Activated naive CD8-positive, alpha-beta T cell (primary cell): ENCODE results near the gene SLC9A1.
A peak's percentile ranks its signal among the peaks of the same experiment; 100 is the strongest.

Source experiments
- H3K27ac Mint-ChIP-seq: one replicate; pipeline ENCODE4 v1.8.0; 2021; ENCODE audit warnings: mixed read lengths
- H3K27me3 Mint-ChIP-seq: one replicate; pipeline ENCODE4 v1.8.0; 2021; ENCODE audit warnings: mixed read lengths
- H3K36me3 Mint-ChIP-seq: one replicate; pipeline ENCODE4 v1.8.0; 2021; ENCODE audit warnings: mixed read lengths
- H3K4me1 Mint-ChIP-seq: one replicate; pipeline ENCODE4 v1.8.0; 2021; ENCODE audit warnings: low read depth, mixed read lengths
- H3K4me3 Mint-ChIP-seq: one replicate; pipeline ENCODE4 v1.8.0; 2021; ENCODE audit warnings: mild to moderate bottlenecking, mixed read lengths
- H3K9me3 Mint-ChIP-seq: one replicate; pipeline ENCODE4 v1.8.0; 2021; ENCODE audit warnings: low read depth, mixed read lengths

SLC9A1 gene

GRCh38 chr1:27109103-27109822 is 45.7 kb downstream of the SLC9A1 start:
- Mint-ChIP-seq H3K27ac (no peak overlapping the region), H3K9me3 (no peaks in the 10 kb centered on the region), H3K36me3 (peaks cover 4% of the 10 kb centered on the region), H3K27me3 (no peaks in the 10 kb centered on the region), H3K4me3 (no peak overlapping the region), H3K4me1 (peaks cover 41% of the 10 kb centered on the region)

DNA sequence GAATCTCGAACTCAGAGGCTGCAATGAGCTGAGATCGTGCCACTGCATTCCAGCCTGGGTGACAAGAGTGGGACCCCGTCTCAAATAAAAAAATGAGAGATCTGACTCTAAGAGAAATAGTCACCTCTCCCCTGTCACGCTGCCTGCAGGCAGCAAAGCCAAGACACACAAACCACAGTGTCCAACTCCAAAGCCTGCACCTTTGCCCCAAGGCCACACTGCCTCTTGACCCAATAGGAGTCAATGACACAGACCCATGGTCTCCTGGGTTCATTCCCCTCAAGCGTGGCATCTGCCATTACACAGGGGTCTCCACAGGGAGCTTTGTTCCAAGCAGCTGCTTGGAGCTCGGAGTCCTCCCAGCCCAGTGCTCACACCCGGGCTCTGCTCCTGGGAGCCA is 46.3 kb downstream of the SLC9A1 start:
- Mint-ChIP-seq H3K9me3 (no peaks in the 10 kb centered on the region), H3K4me3 (no peak overlapping the region), H3K27ac (no peak overlapping the region), H3K4me1 (peaks cover 34% of the 10 kb centered on the region), H3K27me3 (no peaks in the 10 kb centered on the region), H3K36me3 (peaks cover 4% of the 10 kb centered on the region)

- Mint-ChIP-seq H3K9me3 (no peaks in the 10 kb centered on the region), H3K27ac (peak overlapping the region; percentile 46), H3K27me3 (no peaks in the 10 kb centered on the region), H3K36me3 (no peaks in the 10 kb centered on the region), H3K4me1 (peaks cover 20% of the 10 kb centered on the region), H3K4me3 (no peak overlapping the region)
These were observed 48.2 kb downstream of the SLC9A1 start for GRCh38 chr1:27106561-27107323.

- Mint-ChIP-seq H3K4me1 (peaks cover 15% of the 10 kb centered on the region), H3K27me3 (no peaks in the 10 kb centered on the region), H3K9me3 (no peaks in the 10 kb centered on the region), H3K27ac (no peak overlapping the region), H3K4me3 (no peak overlapping the region), H3K36me3 (no peaks in the 10 kb centered on the region)
These were observed 49.9 kb downstream of the SLC9A1 start for GRCh38 chr1:27105018-27105417.

DNA sequence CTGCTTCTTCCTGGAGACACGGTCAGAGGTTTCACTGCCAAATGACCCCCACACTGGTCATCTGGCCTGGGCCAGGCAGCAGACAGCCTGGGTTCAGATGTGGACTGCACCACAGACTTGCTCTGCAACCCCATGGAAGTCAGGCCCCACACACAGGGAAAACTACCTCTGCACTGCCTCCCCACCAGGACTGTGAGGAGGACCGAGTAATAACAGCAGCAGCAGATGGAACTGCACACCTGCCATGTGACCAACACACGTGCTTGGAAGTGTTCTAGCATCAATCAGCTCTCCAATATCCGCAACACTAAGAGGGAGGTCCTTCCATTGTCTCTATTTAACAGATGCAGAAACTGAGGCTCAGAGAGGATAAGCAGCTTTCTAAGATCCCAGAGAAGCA is 51.4 kb downstream of the SLC9A1 start:
- Mint-ChIP-seq H3K27ac (no peak overlapping the region), H3K27me3 (no peaks in the 10 kb centered on the region), H3K4me3 (no peak overlapping the region), H3K36me3 (no peaks in the 10 kb centered on the region), H3K4me1 (peaks cover 17% of the 10 kb centered on the region), H3K9me3 (no peaks in the 10 kb centered on the region)

- Mint-ChIP-seq H3K27ac (no peak overlapping the region), H3K4me1 (peaks cover 17% of the 10 kb centered on the region), H3K9me3 (no peaks in the 10 kb centered on the region), H3K27me3 (no peaks in the 10 kb centered on the region), H3K36me3 (no peaks in the 10 kb centered on the region), H3K4me3 (no peak overlapping the region)
These were observed 52.0 kb downstream of the SLC9A1 start for GRCh38 chr1:27102707-27103468.

- H3K27ac Mint-ChIP-seq = no peak overlapping the region
- peaks cover 16% of the 10 kb centered on the region for H3K4me1 Mint-ChIP-seq
These were observed 52.7 kb downstream of the SLC9A1 start for GRCh38 chr1:27102134-27102706.

GRCh38 chr1:27101696-27102095 is 53.2 kb downstream of the SLC9A1 start:
- Mint-ChIP-seq H3K27me3 (no peaks in the 10 kb centered on the region), H3K4me3 (no peak overlapping the region), H3K9me3 (no peaks in the 10 kb centered on the region), H3K4me1 (peaks cover 13% of the 10 kb centered on the region), H3K36me3 (no peaks in the 10 kb centered on the region), H3K27ac (no peak overlapping the region)

More at GRCh38 chr1:27102134-27102706, 52.7 kb downstream of the SLC9A1 start:
- Mint-ChIP-seq H3K4me3 (no peak overlapping the region), H3K9me3 (no peaks in the 10 kb centered on the region), H3K36me3 (no peaks in the 10 kb centered on the region), H3K27me3 (no peaks in the 10 kb centered on the region)

- Mint-ChIP-seq H3K27ac (no peak overlapping the region), H3K4me1 (peaks cover 13% of the 10 kb centered on the region), H3K36me3 (no peaks in the 10 kb centered on the region), H3K4me3 (no peak overlapping the region), H3K27me3 (no peaks in the 10 kb centered on the region), H3K9me3 (no peaks in the 10 kb centered on the region)
These were observed 53.9 kb downstream of the SLC9A1 start for GRCh38 chr1:27101054-27101491.

- Mint-ChIP-seq H3K36me3 (no peaks in the 10 kb centered on the region), H3K4me3 (no peak overlapping the region), H3K9me3 (no peaks in the 10 kb centered on the region), H3K27me3 (no peaks in the 10 kb centered on the region), H3K4me1 (peaks cover 10% of the 10 kb centered on the region), H3K27ac (no peak overlapping the region)
These were observed 54.4 kb downstream of the SLC9A1 start for GRCh38 chr1:27100335-27101053.

GRCh38 chr1:27099587-27100334 is 55.2 kb downstream of the SLC9A1 start:
- Mint-ChIP-seq H3K27ac (no peak overlapping the region), H3K9me3 (no peaks in the 10 kb centered on the region), H3K4me1 (peaks cover 9% of the 10 kb centered on the region), H3K27me3 (no peaks in the 10 kb centered on the region), H3K36me3 (no peaks in the 10 kb centered on the region), H3K4me3 (no peak overlapping the region)

GRCh38 chr1:27099135-27099586 is 55.8 kb downstream of the SLC9A1 start:
- Mint-ChIP-seq H3K27ac (no peak overlapping the region), H3K9me3 (no peaks in the 10 kb centered on the region), H3K27me3 (no peaks in the 10 kb centered on the region), H3K4me3 (no peak overlapping the region), H3K4me1 (peaks cover 9% of the 10 kb centered on the region), H3K36me3 (no peaks in the 10 kb centered on the region)

DNA sequence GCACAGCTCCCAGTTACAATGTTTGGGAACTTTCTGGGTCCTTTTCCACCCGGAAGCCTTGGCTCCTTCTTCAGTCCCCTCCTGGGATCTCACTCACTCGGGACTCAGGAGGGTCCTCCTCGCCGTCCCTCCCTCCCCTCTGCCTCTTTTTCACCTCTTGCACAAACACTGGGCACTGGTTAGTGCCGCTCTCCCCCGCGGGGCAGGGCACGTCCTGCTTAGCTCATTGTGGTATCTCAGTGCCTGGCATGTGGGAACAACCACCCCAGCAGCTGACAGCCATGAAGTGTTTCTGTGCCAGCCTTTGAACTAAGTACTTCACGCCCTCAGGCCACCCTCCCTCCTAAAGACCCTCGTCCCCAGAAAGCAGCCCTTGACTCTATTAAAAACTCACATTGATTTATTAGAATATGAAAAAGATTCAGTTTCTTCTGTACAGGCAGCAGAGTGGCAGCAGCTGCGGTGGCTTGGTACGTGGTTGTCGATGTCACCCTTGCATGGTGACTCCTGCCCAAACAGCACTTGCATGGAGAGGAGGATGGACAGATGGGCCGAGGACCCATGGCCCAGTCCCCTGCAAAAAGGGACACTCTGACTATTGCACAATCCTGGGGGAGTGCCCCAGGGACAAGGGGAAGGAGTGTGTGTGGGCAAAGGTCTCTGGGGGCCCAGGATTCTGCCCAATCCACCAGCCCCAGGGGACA is 56.3 kb downstream of the SLC9A1 start:
- H3K9me3 Mint-ChIP-seq = no peaks in the 10 kb centered on the region
- peak overlapping the region; percentile 10 for H3K27ac Mint-ChIP-seq
- no peaks in the 10 kb centered on the region for H3K27me3 Mint-ChIP-seq
- H3K4me3 Mint-ChIP-seq = no peak overlapping the region
- H3K36me3 Mint-ChIP-seq = no peaks in the 10 kb centered on the region
- peaks cover 9% of the 10 kb centered on the region for H3K4me1 Mint-ChIP-seq
